MM.1S (cell line): ENCODE data around the gene ZMIZ1.

Source experiments
- DNase-seq: peaks from one replicate; pipeline ENCODE4 v3.0.0-alpha.2; 2015
- H2AFZ ChIP-seq: fragments of 300-600 bp; sonication (generic); 2 replicates; pipeline ENCODE4 v1.6.0; 2016; ENCODE audit warnings: antibody characterized with exemption, low read length
- H3F3A ChIP-seq: fragments of 300-600 bp; sonication (generic); 2 replicates; pipeline ENCODE4 v1.6.1; 2016; ENCODE audit warnings: mild to moderate bottlenecking, antibody characterized with exemption, low read length, moderate library complexity, mixed read lengths; ENCODE audit not compliant: insufficient read depth
- H3K27ac ChIP-seq: fragments of 300-600 bp; sonication (generic); 2 replicates; pipeline ENCODE4 v1.5.1; 2016; ENCODE audit warnings: mild to moderate bottlenecking, low read length
- H3K27me3 ChIP-seq: fragments of 300-600 bp; sonication (generic); replicated peaks from 2 replicates; pipeline ENCODE4 v1.6.0; 2016; ENCODE audit warnings: low read length; ENCODE audit not compliant: insufficient read depth
- H3K36me3 ChIP-seq: fragments of 300-600 bp; sonication (generic); replicated peaks from 2 replicates; pipeline ENCODE4 v1.6.1; 2016; ENCODE audit warnings: mild to moderate bottlenecking, low read length, mixed read lengths; ENCODE audit not compliant: insufficient read depth
- H3K4me1 ChIP-seq: fragments of 300-600 bp; sonication (generic); 2 replicates; pipeline ENCODE4 v1.6.1; 2016; ENCODE audit warnings: low read length, mixed read lengths
- H3K4me2 ChIP-seq: fragments of 300-600 bp; sonication (generic); 2 replicates; pipeline ENCODE4 v1.6.0; 2016; ENCODE audit warnings: low read depth, low read length
- H3K4me3 ChIP-seq: fragments of 300-600 bp; sonication (generic); 2 replicates; pipeline ENCODE4 v1.5.1; 2016; ENCODE audit warnings: low read length, mixed read lengths
- H3K79me2 ChIP-seq: fragments of 300-600 bp; sonication (generic); 2 replicates; pipeline ENCODE4 v1.6.1; 2016; ENCODE audit warnings: mixed run types, low read length, mixed read lengths
- H3K9ac ChIP-seq: fragments of 300-600 bp; sonication (generic); 2 replicates; pipeline ENCODE4 v1.6.1; 2016; ENCODE audit warnings: low read length, mixed read lengths
- H3K9me2 ChIP-seq: fragments of 300-600 bp; sonication (generic); replicated peaks from 2 replicates; pipeline ENCODE4 v1.6.1; 2016; ENCODE audit warnings: mild to moderate bottlenecking, low read length, mixed read lengths; ENCODE audit not compliant: insufficient read depth
- H3K9me3 ChIP-seq: fragments of 300-600 bp; sonication (generic); replicated peaks from 2 replicates; pipeline ENCODE4 v1.6.1; 2016; ENCODE audit warnings: mild to moderate bottlenecking, low read length, mixed read lengths; ENCODE audit not compliant: insufficient read depth
- H4K20me1 ChIP-seq: fragments of 300-600 bp; sonication (generic); 2 replicates; pipeline ENCODE4 v1.6.1; 2016; ENCODE audit warnings: mild to moderate bottlenecking, low read length, moderate library complexity, mixed read lengths; ENCODE audit not compliant: insufficient read depth
- CTCF ChIP-seq: fragments of 300-600 bp; sonication (generic); IDR thresholded peaks from 2 replicates; pipeline ENCODE4 v1.5.1; 2016; ENCODE audit warnings: antibody characterized with exemption, low read length, mixed read lengths
- EZH2 ChIP-seq: fragments of 300-600 bp; sonication (generic); optimal IDR thresholded peaks from 2 replicates; pipeline ENCODE3; 2017; ENCODE audit warnings: low read depth, mild to moderate bottlenecking, antibody characterized with exemption, low read length, mixed read lengths
- EZH2phosphoT487 ChIP-seq: fragments of 300-600 bp; sonication (generic); IDR thresholded peaks from 2 replicates; pipeline ENCODE4 v1.6.1; 2018; ENCODE audit warnings: antibody characterized with exemption, low read length

ZMIZ1 gene

GRCh38 chr10:79048639-79049550 lies 19.9 kb upstream of the ZMIZ1 start:
- Histone ChIP-seq H3K27me3 (no peaks in the 10 kb centered on the region), H3K9ac (peak overlapping the region; percentile 27; the same call in 1 of the 2 replicates), H3K4me2 (peak overlapping the region; percentile 55; the same call in 1 of the 2 replicates), H3K79me2 (no peaks in the 10 kb centered on the region), H3K9me2 (no peaks in the 10 kb centered on the region), H3K9me3 (no peaks in the 10 kb centered on the region), H3K4me3 (no peak overlapping the region; the same call in 1 of the 2 replicates), H3K4me1 (peaks cover 23% of the 10 kb centered on the region), H4K20me1 (no peaks in the 10 kb centered on the region), H3K36me3 (no peaks in the 10 kb centered on the region), H3F3A (no peaks in the 10 kb centered on the region), H3K27ac (peak overlapping the region; percentile 54; the same call in 1 of the 2 replicates), H2AFZ (peak overlapping the region; percentile 80)
- TF ChIP-seq CTCF (no peak), EZH2 (no peak), EZH2phosphoT487 (no peak)
- no peak for DNase-seq

GRCh38 chr10:79049931-79050895 lies 18.6 kb upstream of the ZMIZ1 start:
- Histone ChIP-seq H3K27ac (no peak overlapping the region), H3F3A (no peaks in the 10 kb centered on the region), H2AFZ (no peak overlapping the region), H3K27me3 (no peaks in the 10 kb centered on the region), H3K9ac (no peak overlapping the region), H3K9me3 (no peaks in the 10 kb centered on the region), H3K9me2 (no peaks in the 10 kb centered on the region), H3K36me3 (no peaks in the 10 kb centered on the region), H3K4me1 (peaks cover 23% of the 10 kb centered on the region), H3K4me2 (no peak overlapping the region), H4K20me1 (no peaks in the 10 kb centered on the region), H3K79me2 (no peaks in the 10 kb centered on the region), H3K4me3 (no peak overlapping the region)
- TF ChIP-seq CTCF (no peak), EZH2phosphoT487 (no peak), EZH2 (no peak)
- DNase-seq = no peak

DNA sequence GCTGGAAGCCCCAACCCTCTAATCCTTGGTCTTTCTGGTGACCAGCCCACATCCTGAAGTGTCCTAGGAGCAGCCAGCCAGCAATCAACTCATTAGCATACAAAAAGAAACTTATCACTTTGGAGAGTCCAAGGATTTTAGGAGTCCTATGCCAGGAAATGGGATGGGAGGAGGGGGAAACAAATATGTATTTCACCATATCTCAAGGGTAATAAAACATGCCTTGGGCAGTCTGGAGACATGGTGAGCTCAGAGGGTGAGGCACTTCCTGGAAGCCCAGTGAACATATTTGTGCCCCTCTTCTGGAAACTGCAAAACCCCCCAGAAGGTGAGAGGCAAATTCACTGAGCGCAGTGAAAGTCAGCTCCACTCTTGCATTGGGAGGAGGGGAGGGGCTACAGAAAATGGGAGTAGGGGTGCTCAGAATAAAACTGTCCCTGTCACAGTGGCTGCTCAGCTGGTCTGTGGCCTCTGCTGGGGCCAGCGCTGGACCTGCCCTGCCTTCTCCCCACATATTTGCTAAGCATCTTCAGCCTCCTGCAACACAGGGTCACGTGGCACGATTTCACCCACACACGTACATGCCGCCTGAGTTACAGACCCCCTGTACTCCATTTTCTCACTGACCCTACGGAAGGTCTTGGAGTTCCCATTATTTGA lies 17.7 kb upstream of the ZMIZ1 start:
- Histone ChIP-seq H3F3A (no peaks in the 10 kb centered on the region), H3K9me2 (no peaks in the 10 kb centered on the region), H3K4me2 (no peak overlapping the region), H3K9ac (no peak overlapping the region), H3K27ac (no peak overlapping the region), H3K27me3 (no peaks in the 10 kb centered on the region), H3K4me3 (no peak overlapping the region), H2AFZ (no peak overlapping the region), H4K20me1 (no peaks in the 10 kb centered on the region), H3K9me3 (no peaks in the 10 kb centered on the region), H3K36me3 (no peaks in the 10 kb centered on the region), H3K79me2 (no peaks in the 10 kb centered on the region), H3K4me1 (peaks cover 23% of the 10 kb centered on the region)
- DNase-seq = no peak
- no peak for TF ChIP-seq EZH2
